Neural cell (in vitro differentiated cells): Measurements from ENCODE around the gene MAML3. TPM values are rescaled to one million over a fixed set of nuclear protein-coding genes. Genes with fewer than 3 reads are reported as not detected.

ENCODE experiments used
- H2AFZ ChIP-seq: fragments of 200-600, 300-800 bp; sonication (generic), shearing (Covaris generic); 2 replicates; pipeline ENCODE4 v1.6.0; 2014; ENCODE audit warnings: low read depth, mild to moderate bottlenecking, antibody characterized with exemption, low read length, moderate library complexity
- H3F3A ChIP-seq: fragments of 200-600 bp; shearing (Covaris generic); 2 replicates; pipeline ENCODE4 v1.6.1; 2016; ENCODE audit warnings: mild to moderate bottlenecking, moderate library complexity, mixed read lengths, antibody characterized with exemption, low read length; ENCODE audit not compliant: insufficient read depth, poor library complexity, severe bottlenecking
- H3K27ac ChIP-seq: fragments of 200-600, 300-800 bp; sonication (generic), shearing (Covaris generic); 2 replicates; pipeline ENCODE4 v1.5.1; 2014; ENCODE audit warnings: mild to moderate bottlenecking, low read length, moderate library complexity
- H3K27me3 ChIP-seq: fragments of 300-800, 200-600 bp; sonication (generic), shearing (Covaris generic); 2 replicates; pipeline ENCODE4 v1.6.0; 2014; ENCODE audit warnings: mild to moderate bottlenecking, low read depth, low read length, moderate library complexity; ENCODE audit not compliant: insufficient read depth
- H3K36me3 ChIP-seq: fragments of 300-800, 200-600 bp; sonication (generic), shearing (Covaris generic); 2 replicates; pipeline ENCODE4 v1.5.1; 2014; ENCODE audit warnings: mild to moderate bottlenecking, antibody characterized with exemption, low read length, moderate library complexity; ENCODE audit not compliant: insufficient read depth
- H3K4me2 ChIP-seq: fragments of 300-800, 200-600 bp; sonication (generic), shearing (Covaris generic); 2 replicates; pipeline ENCODE4 v1.6.0; 2014; ENCODE audit warnings: mild to moderate bottlenecking, low read length
- H3K4me3 ChIP-seq: fragments of 300-800, 200-600 bp; sonication (generic), shearing (Covaris generic); 2 replicates; pipeline ENCODE4 v1.5.1; 2014; ENCODE audit warnings: mild to moderate bottlenecking, low read length, moderate library complexity
- H3K79me2 ChIP-seq: fragments of 200-600 bp; shearing (Covaris generic); replicated peaks from 2 replicates; pipeline ENCODE4 v1.6.0; 2014; ENCODE audit warnings: mild to moderate bottlenecking, low read length, moderate library complexity; ENCODE audit not compliant: insufficient read depth
- H3K9ac ChIP-seq: fragments of 300-800, 200-600 bp; sonication (generic), shearing (Covaris generic); 2 replicates; pipeline ENCODE4 v1.6.1; 2016; ENCODE audit warnings: mild to moderate bottlenecking, low read length, mixed read lengths
- H3K9me2 ChIP-seq: fragments of 200-600 bp; shearing (Covaris generic); 2 replicates; pipeline ENCODE4 v1.6.1; 2016; ENCODE audit warnings: mild to moderate bottlenecking, low read length, mixed read lengths; ENCODE audit not compliant: insufficient read depth
- H3K9me3 ChIP-seq: fragments of 200-600, 300-800 bp; sonication (generic), shearing (Covaris generic); 2 replicates; pipeline ENCODE4 v1.6.1; 2016; ENCODE audit warnings: mild to moderate bottlenecking, mixed run types, low read length, moderate library complexity, mixed read lengths
- H4K20me1 ChIP-seq: fragments of 200-600 bp; shearing (Covaris generic); 2 replicates; pipeline ENCODE4 v1.6.1; 2016; ENCODE audit warnings: mild to moderate bottlenecking, mixed run types; ENCODE audit not compliant: insufficient read depth
- EP300 ChIP-seq: fragments of 450-650 bp; conservative IDR thresholded peaks from 2 replicates; pipeline ENCODE4 v1.6.1; 2014; ENCODE audit warnings: antibody characterized with exemption, mild to moderate bottlenecking, moderate library complexity; ENCODE audit not compliant: poor library complexity, severe bottlenecking
- EZH2 ChIP-seq: fragments of 200-600, 300-800 bp; shearing (Covaris generic), sonication (generic); IDR thresholded peaks from 2 replicates; pipeline ENCODE4 v1.6.1; 2014; ENCODE audit warnings: antibody characterized with exemption, low read length, borderline replicate concordance, mild to moderate bottlenecking; ENCODE audit not compliant: insufficient read depth, poor library complexity, severe bottlenecking
- MXI1 ChIP-seq: fragments of 450-650 bp; conservative IDR thresholded peaks from 2 replicates; pipeline ENCODE4 v1.6.1; 2014; ENCODE audit warnings: antibody characterized with exemption, mild to moderate bottlenecking; ENCODE audit not compliant: poor library complexity, severe bottlenecking
- POLR2AphosphoS5 ChIP-seq: IDR thresholded peaks from 2 replicates; pipeline ENCODE4 v1.6.1; 2012
- RAD21 ChIP-seq: fragments of 450-650 bp; conservative IDR thresholded peaks from 2 replicates; pipeline ENCODE4 v1.6.1; 2014; ENCODE audit warnings: antibody characterized with exemption, mild to moderate bottlenecking, moderate library complexity
- REST ChIP-seq: IDR thresholded peaks from 2 replicates; pipeline ENCODE4 v1.6.1; 2012; ENCODE audit warnings: borderline replicate concordance
- SMC3 ChIP-seq: fragments of 450-650 bp; conservative IDR thresholded peaks from 2 replicates; pipeline ENCODE4 v1.6.1; 2014; ENCODE audit warnings: antibody characterized with exemption, mild to moderate bottlenecking, moderate library complexity; ENCODE audit not compliant: poor library complexity
- TAF1 ChIP-seq: IDR thresholded peaks from 2 replicates; pipeline ENCODE4 v1.6.1; 2012; ENCODE audit warnings: low read depth
- polyA plus RNA-seq: library from polyadenylated mRNA; depleted of rRNA; stranded (reverse); fragments of >200 nt; gene quantifications from 2 replicates; pipeline ENCODE4 v1.2.3, GENCODE V29; 2014
- TF ChIP-seq, protein P1 (sequence below): fragments of 450-650 bp; IDR thresholded peaks from 2 replicates; pipeline ENCODE4 v1.5.1; 2014; ENCODE audit warnings: antibody characterized with exemption, mild to moderate bottlenecking, moderate library complexity; ENCODE audit not compliant: poor library complexity, severe bottlenecking

The MAML3 gene
- polyA plus RNA-seq, 1 donor from 2014 or later: 10.2 TPM

- no peak for TF ChIP-seq REST
- TF ChIP-seq POLR2AphosphoS5: no peak
- TF ChIP-seq EZH2: no peak
- TF ChIP-seq RAD21: no peak
- TF ChIP-seq TAF1: no peak
- TF ChIP-seq, protein P1, sequence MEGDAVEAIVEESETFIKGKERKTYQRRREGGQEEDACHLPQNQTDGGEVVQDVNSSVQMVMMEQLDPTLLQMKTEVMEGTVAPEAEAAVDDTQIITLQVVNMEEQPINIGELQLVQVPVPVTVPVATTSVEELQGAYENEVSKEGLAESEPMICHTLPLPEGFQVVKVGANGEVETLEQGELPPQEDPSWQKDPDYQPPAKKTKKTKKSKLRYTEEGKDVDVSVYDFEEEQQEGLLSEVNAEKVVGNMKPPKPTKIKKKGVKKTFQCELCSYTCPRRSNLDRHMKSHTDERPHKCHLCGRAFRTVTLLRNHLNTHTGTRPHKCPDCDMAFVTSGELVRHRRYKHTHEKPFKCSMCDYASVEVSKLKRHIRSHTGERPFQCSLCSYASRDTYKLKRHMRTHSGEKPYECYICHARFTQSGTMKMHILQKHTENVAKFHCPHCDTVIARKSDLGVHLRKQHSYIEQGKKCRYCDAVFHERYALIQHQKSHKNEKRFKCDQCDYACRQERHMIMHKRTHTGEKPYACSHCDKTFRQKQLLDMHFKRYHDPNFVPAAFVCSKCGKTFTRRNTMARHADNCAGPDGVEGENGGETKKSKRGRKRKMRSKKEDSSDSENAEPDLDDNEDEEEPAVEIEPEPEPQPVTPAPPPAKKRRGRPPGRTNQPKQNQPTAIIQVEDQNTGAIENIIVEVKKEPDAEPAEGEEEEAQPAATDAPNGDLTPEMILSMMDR: no peak
- TF ChIP-seq MXI1: no peak
- TF ChIP-seq SMC3: no peak
- no peak for TF ChIP-seq EP300
- no peak overlapping the region for H3K27ac ChIP-seq
- no peaks in the 10 kb centered on the region for H3K9me3 ChIP-seq
- no peak overlapping the region for H3K4me2 ChIP-seq
- no peaks in the 10 kb centered on the region for H3K27me3 ChIP-seq
- H3K9ac ChIP-seq: no peak overlapping the region
- no peak overlapping the region for H2AFZ ChIP-seq
- H4K20me1 ChIP-seq: no peaks in the 10 kb centered on the region
- H3F3A ChIP-seq: no peaks in the 10 kb centered on the region
- H3K36me3 ChIP-seq: no peaks in the 10 kb centered on the region
- peaks cover 8% of the 10 kb centered on the region for H3K79me2 ChIP-seq
- H3K9me2 ChIP-seq: no peaks in the 10 kb centered on the region
- H3K4me3 ChIP-seq: no peak overlapping the region
Measured at GRCh38 chr4:139956507-139957017, 197.4 kb downstream of the MAML3 start.

GRCh38 chr4:139955600-139955999 lies 198.4 kb downstream of the MAML3 start:
- no peaks in the 10 kb centered on the region for H3F3A ChIP-seq
- H3K4me3 ChIP-seq: no peak overlapping the region
- H3K36me3 ChIP-seq: no peaks in the 10 kb centered on the region
- H4K20me1 ChIP-seq: no peaks in the 10 kb centered on the region
- H3K4me2 ChIP-seq: no peak overlapping the region
- no peak overlapping the region for H3K27ac ChIP-seq
- H3K9me3 ChIP-seq: no peaks in the 10 kb centered on the region
- peaks cover 8% of the 10 kb centered on the region for H3K79me2 ChIP-seq
- H3K9me2 ChIP-seq: no peaks in the 10 kb centered on the region
- no peak for TF ChIP-seq RAD21
- no peak for TF ChIP-seq SMC3
- TF ChIP-seq, protein P1: no peak
- TF ChIP-seq TAF1: no peak
- no peak overlapping the region for H2AFZ ChIP-seq
- no peak overlapping the region for H3K9ac ChIP-seq
- H3K27me3 ChIP-seq: no peaks in the 10 kb centered on the region
